ENCODE results near the gene CIT.

The CIT gene

DNA sequence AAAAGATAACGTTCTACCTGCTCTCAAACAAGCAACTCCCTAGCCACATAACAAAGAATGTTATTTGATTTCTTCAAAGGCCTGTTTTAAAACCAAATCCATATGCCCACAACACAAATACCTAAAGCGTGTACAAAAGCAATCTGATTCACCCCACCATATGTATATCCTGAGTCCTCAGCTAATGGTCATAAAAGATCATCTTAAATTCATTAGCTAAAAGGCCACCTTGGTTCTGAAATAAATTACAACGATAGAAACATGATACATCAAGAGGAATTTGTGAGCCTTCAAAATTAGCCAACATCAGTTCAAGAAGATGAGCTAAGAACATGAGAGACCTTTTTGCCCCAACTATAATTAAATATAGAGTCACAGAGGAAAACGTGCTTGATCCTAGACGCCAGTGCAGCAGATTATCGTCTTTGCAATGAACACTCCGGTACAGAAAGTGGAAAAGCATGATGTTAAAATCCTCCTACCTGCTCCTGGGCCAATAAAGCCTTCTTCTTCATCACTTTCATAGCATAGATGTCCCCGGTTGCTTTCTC is 20.0 kb downstream of the CIT start:
- DNase-seq (ENCODE audit: low read depth), result no peak
- TF ChIP-seq, protein P1, sequence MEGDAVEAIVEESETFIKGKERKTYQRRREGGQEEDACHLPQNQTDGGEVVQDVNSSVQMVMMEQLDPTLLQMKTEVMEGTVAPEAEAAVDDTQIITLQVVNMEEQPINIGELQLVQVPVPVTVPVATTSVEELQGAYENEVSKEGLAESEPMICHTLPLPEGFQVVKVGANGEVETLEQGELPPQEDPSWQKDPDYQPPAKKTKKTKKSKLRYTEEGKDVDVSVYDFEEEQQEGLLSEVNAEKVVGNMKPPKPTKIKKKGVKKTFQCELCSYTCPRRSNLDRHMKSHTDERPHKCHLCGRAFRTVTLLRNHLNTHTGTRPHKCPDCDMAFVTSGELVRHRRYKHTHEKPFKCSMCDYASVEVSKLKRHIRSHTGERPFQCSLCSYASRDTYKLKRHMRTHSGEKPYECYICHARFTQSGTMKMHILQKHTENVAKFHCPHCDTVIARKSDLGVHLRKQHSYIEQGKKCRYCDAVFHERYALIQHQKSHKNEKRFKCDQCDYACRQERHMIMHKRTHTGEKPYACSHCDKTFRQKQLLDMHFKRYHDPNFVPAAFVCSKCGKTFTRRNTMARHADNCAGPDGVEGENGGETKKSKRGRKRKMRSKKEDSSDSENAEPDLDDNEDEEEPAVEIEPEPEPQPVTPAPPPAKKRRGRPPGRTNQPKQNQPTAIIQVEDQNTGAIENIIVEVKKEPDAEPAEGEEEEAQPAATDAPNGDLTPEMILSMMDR (IDR thresholded peaks at IDR 0.05; ENCODE audit: low read depth, low read length, missing control alignments), result no peak
- no peak overlapping the region for H3K4me3 ChIP-seq (ENCODE audit: low read depth, low read length)

DNA sequence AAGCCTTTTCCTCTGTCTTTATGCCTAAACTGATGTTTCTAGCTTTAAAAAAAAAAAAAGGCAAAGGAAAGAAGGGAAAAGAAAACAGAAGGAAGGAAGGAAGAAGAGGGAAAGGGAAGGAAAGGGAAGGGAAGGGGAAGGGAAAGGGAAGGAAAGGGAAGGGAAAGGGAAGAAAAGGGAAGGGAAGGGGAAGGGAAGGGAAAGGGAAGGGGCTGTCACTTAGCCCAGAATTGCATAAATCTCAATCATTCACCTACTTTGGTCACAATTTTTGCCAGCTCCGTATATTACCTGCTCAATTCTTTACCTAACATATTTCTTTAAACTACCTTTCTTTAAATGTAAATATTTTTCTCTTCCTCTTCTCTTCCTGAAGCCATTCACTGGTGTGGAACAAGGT is 26.8 kb downstream of the CIT start:
- no peak overlapping the region for H3K4me3 ChIP-seq (ENCODE audit: low read depth, low read length)
- TF ChIP-seq, protein P1 (IDR thresholded peaks at IDR 0.05; ENCODE audit: low read depth, low read length, missing control alignments), result no peak
- no peak for DNase-seq (ENCODE audit: low read depth)

GRCh38 chr12:119843100-119843499 is 34.0 kb downstream of the CIT start:
- no peak overlapping the region for H3K4me3 ChIP-seq (ENCODE audit: low read depth, low read length)
- TF ChIP-seq, protein P1 (IDR thresholded peaks at IDR 0.05; ENCODE audit: low read depth, low read length, missing control alignments), result no peak
- DNase-seq (ENCODE audit: low read depth), result no peak

- no peak for DNase-seq (ENCODE audit: low read depth)
- no peak overlapping the region for H3K4me3 ChIP-seq (ENCODE audit: low read depth, low read length)
- TF ChIP-seq, protein P1 (IDR thresholded peaks at IDR 0.05; ENCODE audit: low read depth, low read length, missing control alignments), result no peak
Measured at GRCh38 chr12:119842380-119842779, 34.7 kb downstream of the CIT start.

DNA sequence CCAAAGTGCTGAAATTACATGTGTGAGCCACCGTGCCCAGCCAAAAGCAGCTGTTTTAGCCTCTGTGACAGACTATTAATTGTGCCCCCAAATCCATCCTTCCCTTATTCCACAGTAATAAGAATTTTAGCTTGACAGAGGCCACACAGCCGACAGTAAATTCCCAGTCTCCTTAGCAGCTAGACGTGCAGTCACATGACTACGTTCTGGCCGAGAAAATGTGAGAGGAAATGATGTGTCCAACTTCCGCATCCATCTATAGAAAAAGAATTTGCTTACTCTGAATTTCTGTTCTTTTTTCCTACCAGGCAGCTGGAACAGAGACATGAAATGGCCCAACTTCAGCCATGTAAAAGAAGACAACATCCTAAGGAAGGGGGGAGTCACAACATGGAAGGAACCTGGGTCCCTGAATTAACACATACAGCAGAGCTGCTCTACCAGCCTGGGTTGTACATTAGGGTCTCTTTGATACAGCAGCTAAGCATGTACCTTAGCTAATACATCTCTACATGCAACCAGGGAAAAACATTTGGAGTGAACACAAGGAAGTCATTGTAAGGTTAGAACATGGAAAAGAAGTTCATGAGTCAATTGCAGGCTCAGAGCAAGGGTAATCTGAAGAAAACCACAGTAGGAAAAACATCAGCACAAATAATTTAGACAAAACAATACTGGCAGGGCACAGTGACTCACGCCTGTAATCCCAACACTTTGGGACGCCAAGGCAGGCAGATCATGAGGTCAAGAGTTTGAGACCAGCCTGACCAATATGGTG is 35.5 kb downstream of the CIT start:
- H3K4me3 ChIP-seq (ENCODE audit: low read depth, low read length), result no peak overlapping the region
- TF ChIP-seq, protein P1 (IDR thresholded peaks at IDR 0.05; ENCODE audit: low read depth, low read length, missing control alignments), result no peak
- DNase-seq (ENCODE audit: low read depth), result no peak

- TF ChIP-seq, protein P1 (IDR thresholded peaks at IDR 0.05; ENCODE audit: low read depth, low read length, missing control alignments), result no peak
- no peak for DNase-seq (ENCODE audit: low read depth)
- no peak overlapping the region for H3K4me3 ChIP-seq (ENCODE audit: low read depth, low read length)
Measured at GRCh38 chr12:119840582-119840981, 36.5 kb downstream of the CIT start.

DNA sequence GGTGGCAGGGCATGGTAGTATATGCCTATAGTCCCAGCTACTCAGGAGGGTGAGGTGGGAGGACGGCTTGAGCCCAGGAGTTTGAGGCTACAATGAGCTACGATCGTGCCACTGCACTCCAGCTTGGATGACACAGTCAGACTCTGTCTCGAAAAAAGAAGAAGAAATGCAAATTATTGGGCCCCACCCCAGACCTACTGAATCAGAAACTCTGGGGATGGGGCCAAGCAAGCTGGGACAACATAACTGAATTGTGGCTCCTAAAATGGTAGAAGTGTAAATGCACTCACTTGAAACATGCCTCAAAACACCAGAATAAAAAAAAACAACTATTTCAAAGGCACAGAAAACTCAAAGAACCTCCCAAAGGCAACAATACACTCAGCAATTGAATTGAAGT is 37.0 kb downstream of the CIT start:
- H3K4me3 ChIP-seq (ENCODE audit: low read depth, low read length), result no peak overlapping the region
- TF ChIP-seq, protein P1 (IDR thresholded peaks at IDR 0.05; ENCODE audit: low read depth, low read length, missing control alignments), result no peak
- DNase-seq (ENCODE audit: low read depth), result no peak
